HG03139 (cell line): ENCODE results near the gene USP20.

Source experiments
- ATAC-seq: cut with Tn5 transposase; IDR thresholded peaks from one replicate; pipeline ENCODE4 v1.9.1; 2021; ENCODE audit not compliant: unreplicated experiment

The USP20 gene

DNA sequence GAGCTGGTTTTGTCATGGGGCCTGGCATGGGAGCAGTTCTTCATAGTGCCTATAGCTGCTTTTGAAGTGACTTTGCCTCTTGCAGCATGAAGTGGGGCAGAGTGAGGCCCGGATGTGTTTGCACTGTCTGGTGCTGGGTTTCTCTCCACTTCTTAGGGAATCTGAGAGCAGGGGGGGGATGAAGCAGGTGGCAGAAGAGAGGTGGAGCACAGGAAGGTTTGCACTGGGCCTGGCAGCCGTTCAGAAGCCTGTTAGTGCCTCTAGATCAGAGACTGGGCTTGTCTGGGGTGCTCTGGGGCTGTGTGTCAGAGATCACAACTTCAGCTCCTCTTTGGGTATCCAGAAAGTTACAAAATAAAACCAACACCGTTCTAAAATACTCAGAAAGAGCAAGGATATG is 18.4 kb downstream of the USP20 start:
- ATAC-seq: no peak

DNA sequence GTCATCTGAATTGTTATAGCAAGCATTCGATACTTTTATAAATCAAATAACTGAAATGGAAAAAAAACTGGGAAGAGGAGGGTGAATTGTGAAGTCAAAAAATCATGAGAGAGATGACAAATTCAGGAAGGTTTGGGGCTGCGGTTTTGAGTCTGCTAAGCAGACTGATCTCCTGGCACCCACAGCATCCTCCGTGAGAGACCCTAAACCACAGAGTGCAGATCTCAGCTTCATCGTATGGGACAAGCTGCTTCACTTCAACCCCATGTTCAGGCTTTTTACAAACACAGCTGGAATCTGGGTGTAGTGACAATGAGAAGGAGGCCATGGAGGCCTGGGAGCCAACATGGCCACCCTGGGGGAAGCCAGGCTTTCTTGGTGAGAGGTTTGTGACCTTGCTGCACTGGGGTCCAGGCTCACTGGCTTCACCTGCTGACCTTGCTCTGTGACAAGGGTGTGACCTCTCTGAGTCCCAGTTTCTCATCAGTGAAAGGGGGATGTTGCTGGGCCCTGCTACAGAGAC is 19.4 kb downstream of the USP20 start:
- no peak for ATAC-seq

DNA sequence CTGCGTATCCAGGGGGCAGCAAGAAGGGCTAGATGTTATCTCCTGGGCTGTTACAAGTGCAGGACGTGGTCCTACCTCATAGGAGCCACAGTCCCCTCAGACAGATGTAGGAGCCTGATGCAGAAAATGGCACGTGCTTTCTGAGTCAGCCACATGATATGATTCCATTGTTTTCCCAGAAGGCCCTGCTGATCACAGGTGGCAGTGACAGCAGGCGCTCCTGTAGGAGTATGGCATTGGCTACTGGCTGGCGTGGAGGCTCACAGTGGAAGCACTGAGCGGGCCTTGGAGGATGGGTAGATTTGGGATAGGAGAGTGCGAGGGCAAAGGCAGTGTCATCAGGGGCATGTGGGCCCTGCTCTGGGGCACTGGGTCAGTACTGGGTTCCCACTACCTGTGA is 21.9 kb downstream of the USP20 start:
- no peak for ATAC-seq

GRCh38 chr9:129858167-129858962 is 23.1 kb downstream of the USP20 start:
- ATAC-seq: no peak

- no peak for ATAC-seq
These were observed 25.6 kb downstream of the USP20 start for GRCh38 chr9:129860653-129861446.

DNA sequence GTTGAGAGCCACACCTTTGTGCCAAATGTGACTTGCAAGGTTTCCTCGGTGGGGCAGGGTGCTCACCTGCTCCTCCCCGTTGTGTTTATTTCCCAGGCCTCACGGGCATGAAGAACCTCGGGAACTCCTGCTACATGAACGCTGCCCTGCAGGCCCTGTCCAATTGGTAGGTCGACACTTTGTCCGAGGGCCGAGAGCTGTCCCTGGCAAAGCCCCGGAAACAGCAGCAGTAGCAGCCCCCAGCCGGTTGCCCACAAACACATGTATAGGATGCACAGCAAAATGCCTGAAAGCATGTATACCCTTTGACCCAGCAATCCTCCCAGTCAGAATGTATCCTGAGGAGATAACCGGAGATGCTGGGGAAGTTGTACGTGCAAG is 26.2 kb downstream of the USP20 start:
- no peak for ATAC-seq

- ATAC-seq: no peak
These were observed 27.9 kb downstream of the USP20 start for GRCh38 chr9:129863059-129863690.

- ATAC-seq: no peak
These were observed 29.9 kb downstream of the USP20 start for GRCh38 chr9:129864991-129865647.

GRCh38 chr9:129865668-129866320 is 30.5 kb downstream of the USP20 start:
- ATAC-seq: no peak

DNA sequence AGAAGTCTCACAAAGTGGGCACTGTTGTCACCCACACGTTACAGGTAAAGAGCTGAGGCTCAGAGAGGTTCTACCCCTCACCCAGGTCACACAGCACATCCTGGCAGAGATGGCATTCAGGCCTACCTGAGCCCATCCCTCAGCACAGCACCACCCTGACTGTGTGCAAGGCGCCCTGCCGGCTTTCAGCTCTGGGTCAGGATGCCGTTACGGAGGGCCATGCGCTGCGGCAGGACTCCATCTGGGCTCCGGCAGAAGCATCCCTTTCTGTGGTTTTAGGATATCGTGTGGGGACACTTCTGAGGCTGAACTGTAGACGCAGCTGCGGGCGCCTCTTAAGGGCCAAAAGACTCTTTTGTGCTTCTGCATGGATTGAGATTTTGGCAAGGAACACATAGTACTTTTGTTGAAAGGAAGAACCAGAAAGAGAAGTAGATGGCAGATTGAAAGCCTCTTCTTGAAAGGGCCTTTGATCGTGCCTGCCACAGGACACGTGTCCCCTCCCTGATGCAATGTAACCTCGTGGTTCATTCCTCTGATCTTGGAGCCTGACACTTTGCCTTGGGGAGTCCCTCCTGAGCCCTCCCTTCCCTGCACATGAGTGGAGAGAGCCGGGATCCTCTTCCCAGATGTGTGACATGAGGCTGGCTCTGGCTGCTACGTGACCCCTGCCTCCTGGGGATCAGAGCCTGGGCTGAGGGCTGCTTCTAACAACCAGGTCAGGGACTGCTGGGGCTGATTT is 31.3 kb downstream of the USP20 start:
- ATAC-seq: no peak

- ATAC-seq: no peak
These were observed 32.1 kb downstream of the USP20 start for GRCh38 chr9:129867136-129868022.

DNA sequence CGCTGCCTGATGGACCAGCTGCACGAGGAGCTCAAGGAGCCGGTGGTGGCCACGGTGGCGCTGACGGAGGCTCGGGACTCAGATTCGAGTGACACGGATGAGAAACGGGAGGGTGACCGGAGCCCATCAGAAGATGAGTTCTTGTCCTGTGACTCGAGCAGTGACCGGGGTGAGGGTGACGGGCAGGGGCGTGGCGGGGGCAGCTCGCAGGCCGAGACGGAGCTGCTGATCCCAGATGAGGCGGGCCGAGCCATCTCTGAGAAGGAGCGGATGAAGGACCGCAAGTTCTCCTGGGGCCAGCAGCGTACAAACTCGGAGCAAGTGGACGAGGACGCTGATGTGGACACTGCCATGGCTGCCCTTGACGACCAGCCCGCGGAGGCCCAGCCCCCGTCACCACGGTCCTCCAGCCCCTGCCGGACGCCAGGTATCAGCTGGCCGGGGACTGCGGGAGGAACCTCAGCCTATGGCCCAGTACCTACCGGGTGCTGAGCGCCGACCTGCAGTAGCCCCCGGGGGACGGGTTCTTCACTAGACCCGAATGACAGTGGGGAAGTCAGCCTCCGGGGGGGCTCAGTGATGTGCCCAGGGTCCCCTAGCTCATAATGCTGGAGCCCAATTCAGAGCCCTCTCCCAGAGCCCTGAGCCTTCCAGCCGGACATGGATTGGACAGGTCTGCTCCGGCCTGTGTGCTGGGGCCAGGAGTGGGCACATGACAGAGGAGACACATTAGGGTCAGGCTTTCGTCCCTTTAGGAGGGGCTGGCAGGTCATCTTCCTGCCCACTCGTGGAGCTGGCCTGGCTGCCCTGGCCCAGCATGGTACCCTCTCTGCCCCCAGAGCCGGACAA is 33.0 kb downstream of the USP20 start:
- no peak for ATAC-seq

- ATAC-seq: no peak
These were observed 33.7 kb downstream of the USP20 start for GRCh38 chr9:129868872-129869486.

DNA sequence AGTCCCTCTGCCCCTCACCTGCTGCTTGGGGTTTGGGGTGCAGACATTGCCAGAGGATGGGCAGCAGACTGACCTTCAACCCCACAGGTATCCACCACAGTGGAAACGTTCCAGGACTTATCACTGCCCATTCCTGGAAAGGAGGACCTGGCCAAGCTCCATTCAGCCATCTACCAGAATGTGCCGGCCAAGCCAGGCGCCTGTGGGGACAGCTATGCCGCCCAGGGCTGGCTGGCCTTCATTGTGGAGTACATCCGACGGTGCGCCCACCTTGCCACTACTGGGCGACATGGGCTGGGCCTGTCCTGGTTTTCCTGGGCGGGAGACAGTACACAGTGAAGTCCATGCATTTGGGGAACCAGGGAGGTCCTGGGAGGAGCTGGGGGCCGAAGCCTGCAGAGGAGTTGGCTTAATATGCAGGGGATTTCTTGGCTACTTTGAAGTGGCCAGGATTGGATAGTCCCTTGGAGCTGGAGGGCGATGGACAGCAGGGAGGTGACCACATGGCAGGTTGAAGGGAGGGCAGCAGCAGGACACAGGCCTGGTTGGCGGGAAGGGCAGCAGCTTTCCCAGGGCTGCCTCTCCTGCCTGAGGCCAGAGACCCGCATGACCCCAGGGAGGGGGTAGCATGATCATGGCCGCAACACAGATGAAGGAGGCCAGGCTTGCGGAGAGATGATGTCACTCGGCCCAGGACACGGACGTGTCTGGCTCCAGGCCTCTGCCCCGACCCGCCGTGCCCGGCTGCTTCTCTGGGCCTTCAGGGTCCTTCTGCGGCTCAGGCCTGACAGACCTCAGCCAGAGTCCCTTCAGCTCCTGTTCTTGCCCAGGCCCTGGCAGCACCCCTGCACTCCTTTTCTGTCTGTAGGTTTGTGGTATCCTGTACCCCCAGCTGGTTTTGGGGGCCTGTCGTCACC is 34.6 kb downstream of the USP20 start:
- no peak for ATAC-seq

DNA sequence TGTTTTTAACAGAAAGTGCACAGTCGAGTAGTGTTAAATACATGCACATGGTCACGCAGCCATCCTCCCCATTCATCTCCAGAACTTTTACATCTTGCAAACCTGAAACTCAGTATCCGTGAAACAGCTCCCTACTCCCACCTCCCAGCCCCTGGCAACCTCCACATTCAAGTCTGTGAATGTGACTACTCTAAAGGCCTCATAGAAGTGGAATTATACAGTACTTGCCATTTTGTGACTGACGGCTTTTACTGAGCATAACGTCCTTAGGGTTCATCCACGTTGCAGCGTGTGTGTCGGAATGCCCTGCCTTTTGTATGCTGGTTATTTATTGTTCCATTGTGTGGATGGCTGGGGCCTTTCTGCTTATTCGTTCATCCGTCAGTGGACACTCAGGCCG is 35.8 kb downstream of the USP20 start:
- ATAC-seq: no peak

GRCh38 chr9:129873563-129874190 is 38.4 kb downstream of the USP20 start:
- ATAC-seq: no peak
